GM23338 (cell line): ENCODE results near the gene OR2B2. TPM values are rescaled to one million over a fixed set of nuclear protein-coding genes. Genes with fewer than 3 reads are reported as not detected.

Source experiments
- EZH2 ChIP-seq: fragments of 200-600 bp; sonication (generic); IDR thresholded peaks from one replicate; pipeline ENCODE4 v1.8.0; 2017; ENCODE audit warnings: antibody characterized with exemption, mild to moderate bottlenecking, low read depth; ENCODE audit not compliant: unreplicated experiment
- EZH2phosphoT487 ChIP-seq: fragments of 200-600 bp; sonication (generic); IDR thresholded peaks from one replicate; pipeline ENCODE4 v1.8.1; 2018; ENCODE audit warnings: antibody characterized with exemption; ENCODE audit not compliant: unreplicated experiment
- NANOG ChIP-seq: IDR thresholded peaks from 2 replicates; pipeline ENCODE4 v1.6.1; 2016; ENCODE audit warnings: antibody characterized with exemption, borderline replicate concordance
- ZNF114 ChIP-seq: fragments of 250-450 bp; sonication (Bioruptor Pico); IDR thresholded peaks from 2 replicates; pipeline ENCODE4 v1.5.0; 2020; ENCODE audit warnings: mild to moderate bottlenecking, moderate library complexity
- ZNF331 ChIP-seq: fragments of 250-450 bp; sonication (Bioruptor Pico); IDR thresholded peaks from 2 replicates; pipeline ENCODE4 v1.5.0; 2020; ENCODE audit warnings: low read depth, mild to moderate bottlenecking, moderate library complexity
- polyA plus RNA-seq: library from polyadenylated mRNA; unstranded; fragments of >200 nt; fragmentation: Nextera tagmentation; extraction: Ambion mirVana; gene quantifications from 2 replicates; pipeline ENCODE4 v1.2.1, GENCODE V29; 2016
- total RNA-seq: library from RNA; depleted of rRNA; stranded (reverse); fragments of >200 nt; shearing (Covaris generic); gene quantifications from 2 replicates; pipeline ENCODE4 v1.2.3, GENCODE V29; 2014
- TF ChIP-seq, protein P1 (sequence below): fragments of 250-450 bp; sonication (Bioruptor Pico); IDR thresholded peaks from 2 replicates; pipeline ENCODE4 v1.5.0; 2020; ENCODE audit warnings: mild to moderate bottlenecking, moderate library complexity
- TF ChIP-seq, protein P2 (sequence below): IDR thresholded peaks from 2 replicates; pipeline ENCODE4 v1.6.1; 2016; ENCODE audit warnings: antibody characterized with exemption
- TF ChIP-seq, protein P3 (sequence below), 2 experiments: fragments of 200-600 bp in 1 of 2; sonication (generic) in 1 of 2; conservative IDR thresholded peaks; 2 replicates each; pipeline versions ENCODE4 v1.5.1 to v1.6.1; 2016 to 2017; ENCODE audit warnings: antibody characterized with exemption in 2 of 2, low read depth in 2 of 2, mild to moderate bottlenecking in 2 of 2, moderate library complexity in 1 of 2

The OR2B2 gene
- total and polyA plus RNA-seq, 2 experiments from 2014 or later: 0.38 TPM; not detected in 1

DNA sequence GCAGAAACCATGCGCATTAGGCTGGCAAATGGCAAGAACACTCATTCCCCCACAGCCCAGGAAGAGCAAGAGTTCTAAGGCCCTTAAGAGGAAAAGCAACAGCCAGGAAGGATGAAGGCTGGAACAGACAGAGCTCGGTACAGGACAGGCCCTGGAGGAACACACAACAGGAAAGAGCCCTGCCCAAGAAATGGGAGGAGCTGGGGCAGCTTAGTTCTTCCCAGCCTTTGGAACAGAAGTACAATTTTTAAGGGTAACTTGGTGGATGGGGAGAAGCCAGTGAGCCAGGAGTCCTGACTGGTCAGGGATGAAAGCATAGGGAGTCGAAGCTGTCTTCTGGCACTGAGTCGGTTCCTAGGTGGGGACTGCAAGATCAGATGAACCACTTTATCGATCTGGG lies 32.4 kb downstream of the OR2B2 start (continued):
- TF ChIP-seq, protein P1, sequence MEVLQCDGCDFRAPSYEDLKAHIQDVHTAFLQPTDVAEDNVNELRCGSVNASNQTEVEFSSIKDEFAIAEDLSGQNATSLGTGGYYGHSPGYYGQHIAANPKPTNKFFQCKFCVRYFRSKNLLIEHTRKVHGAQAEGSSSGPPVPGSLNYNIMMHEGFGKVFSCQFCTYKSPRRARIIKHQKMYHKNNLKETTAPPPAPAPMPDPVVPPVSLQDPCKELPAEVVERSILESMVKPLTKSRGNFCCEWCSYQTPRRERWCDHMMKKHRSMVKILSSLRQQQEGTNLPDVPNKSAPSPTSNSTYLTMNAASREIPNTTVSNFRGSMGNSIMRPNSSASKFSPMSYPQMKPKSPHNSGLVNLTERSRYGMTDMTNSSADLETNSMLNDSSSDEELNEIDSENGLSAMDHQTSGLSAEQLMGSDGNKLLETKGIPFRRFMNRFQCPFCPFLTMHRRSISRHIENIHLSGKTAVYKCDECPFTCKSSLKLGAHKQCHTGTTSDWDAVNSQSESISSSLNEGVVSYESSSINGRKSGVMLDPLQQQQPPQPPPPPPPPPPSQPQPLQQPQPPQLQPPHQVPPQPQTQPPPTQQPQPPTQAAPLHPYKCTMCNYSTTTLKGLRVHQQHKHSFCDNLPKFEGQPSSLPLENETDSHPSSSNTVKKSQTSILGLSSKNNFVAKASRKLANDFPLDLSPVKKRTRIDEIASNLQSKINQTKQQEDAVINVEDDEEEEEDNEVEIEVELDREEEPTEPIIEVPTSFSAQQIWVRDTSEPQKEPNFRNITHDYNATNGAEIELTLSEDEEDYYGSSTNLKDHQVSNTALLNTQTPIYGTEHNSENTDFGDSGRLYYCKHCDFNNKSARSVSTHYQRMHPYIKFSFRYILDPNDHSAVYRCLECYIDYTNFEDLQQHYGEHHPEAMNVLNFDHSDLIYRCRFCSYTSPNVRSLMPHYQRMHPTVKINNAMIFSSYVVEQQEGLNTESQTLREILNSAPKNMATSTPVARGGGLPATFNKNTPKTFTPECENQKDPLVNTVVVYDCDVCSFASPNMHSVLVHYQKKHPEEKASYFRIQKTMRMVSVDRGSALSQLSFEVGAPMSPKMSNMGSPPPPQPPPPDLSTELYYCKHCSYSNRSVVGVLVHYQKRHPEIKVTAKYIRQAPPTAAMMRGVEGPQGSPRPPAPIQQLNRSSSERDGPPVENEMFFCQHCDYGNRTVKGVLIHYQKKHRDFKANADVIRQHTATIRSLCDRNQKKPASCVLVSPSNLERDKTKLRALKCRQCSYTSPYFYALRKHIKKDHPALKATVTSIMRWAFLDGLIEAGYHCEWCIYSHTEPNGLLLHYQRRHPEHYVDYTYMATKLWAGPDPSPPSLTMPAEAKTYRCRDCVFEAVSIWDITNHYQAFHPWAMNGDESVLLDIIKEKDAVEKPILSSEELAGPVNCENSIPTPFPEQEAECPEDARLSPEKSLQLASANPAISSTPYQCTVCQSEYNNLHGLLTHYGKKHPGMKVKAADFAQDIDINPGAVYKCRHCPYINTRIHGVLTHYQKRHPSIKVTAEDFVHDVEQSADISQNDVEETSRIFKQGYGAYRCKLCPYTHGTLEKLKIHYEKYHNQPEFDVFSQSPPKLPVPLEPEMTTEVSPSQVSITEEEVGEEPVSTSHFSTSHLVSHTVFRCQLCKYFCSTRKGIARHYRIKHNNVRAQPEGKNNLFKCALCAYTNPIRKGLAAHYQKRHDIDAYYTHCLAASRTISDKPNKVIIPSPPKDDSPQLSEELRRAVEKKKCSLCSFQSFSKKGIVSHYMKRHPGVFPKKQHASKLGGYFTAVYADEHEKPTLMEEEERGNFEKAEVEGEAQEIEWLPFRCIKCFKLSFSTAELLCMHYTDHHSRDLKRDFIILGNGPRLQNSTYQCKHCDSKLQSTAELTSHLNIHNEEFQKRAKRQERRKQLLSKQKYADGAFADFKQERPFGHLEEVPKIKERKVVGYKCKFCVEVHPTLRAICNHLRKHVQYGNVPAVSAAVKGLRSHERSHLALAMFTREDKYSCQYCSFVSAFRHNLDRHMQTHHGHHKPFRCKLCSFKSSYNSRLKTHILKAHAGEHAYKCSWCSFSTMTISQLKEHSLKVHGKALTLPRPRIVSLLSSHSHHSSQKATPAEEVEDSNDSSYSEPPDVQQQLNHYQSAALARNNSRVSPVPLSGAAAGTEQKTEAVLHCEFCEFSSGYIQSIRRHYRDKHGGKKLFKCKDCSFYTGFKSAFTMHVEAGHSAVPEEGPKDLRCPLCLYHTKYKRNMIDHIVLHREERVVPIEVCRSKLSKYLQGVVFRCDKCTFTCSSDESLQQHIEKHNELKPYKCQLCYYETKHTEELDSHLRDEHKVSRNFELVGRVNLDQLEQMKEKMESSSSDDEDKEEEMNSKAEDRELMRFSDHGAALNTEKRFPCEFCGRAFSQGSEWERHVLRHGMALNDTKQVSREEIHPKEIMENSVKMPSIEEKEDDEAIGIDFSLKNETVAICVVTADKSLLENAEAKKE (CRISPR knock-in tag): no peak
- TF ChIP-seq, protein P2, sequence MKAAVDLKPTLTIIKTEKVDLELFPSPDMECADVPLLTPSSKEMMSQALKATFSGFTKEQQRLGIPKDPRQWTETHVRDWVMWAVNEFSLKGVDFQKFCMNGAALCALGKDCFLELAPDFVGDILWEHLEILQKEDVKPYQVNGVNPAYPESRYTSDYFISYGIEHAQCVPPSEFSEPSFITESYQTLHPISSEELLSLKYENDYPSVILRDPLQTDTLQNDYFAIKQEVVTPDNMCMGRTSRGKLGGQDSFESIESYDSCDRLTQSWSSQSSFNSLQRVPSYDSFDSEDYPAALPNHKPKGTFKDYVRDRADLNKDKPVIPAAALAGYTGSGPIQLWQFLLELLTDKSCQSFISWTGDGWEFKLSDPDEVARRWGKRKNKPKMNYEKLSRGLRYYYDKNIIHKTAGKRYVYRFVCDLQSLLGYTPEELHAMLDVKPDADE: no peak
- TF ChIP-seq ZNF331 (CRISPR knock-in tag) (no peak), ZNF114 (no peak), NANOG (no peak), EZH2phosphoT487 (no peak), EZH2 (no peak)
- TF ChIP-seq, protein P3, sequence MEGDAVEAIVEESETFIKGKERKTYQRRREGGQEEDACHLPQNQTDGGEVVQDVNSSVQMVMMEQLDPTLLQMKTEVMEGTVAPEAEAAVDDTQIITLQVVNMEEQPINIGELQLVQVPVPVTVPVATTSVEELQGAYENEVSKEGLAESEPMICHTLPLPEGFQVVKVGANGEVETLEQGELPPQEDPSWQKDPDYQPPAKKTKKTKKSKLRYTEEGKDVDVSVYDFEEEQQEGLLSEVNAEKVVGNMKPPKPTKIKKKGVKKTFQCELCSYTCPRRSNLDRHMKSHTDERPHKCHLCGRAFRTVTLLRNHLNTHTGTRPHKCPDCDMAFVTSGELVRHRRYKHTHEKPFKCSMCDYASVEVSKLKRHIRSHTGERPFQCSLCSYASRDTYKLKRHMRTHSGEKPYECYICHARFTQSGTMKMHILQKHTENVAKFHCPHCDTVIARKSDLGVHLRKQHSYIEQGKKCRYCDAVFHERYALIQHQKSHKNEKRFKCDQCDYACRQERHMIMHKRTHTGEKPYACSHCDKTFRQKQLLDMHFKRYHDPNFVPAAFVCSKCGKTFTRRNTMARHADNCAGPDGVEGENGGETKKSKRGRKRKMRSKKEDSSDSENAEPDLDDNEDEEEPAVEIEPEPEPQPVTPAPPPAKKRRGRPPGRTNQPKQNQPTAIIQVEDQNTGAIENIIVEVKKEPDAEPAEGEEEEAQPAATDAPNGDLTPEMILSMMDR (conservative IDR thresholded peaks at IDR 0.05; ENCODE audit: low read depth in 2 of 2): no peak
